SH-SY5Y (cell line): Measurements from ENCODE around the gene NLRP9.

Experiments used
- GATA2 ChIP-seq: IDR thresholded peaks from 2 replicates; pipeline ENCODE4 v1.6.1; 2011; ENCODE audit warnings: mild to moderate bottlenecking, low read depth, low read length
- GATA3 ChIP-seq: IDR thresholded peaks from 2 replicates; pipeline ENCODE4 v1.6.1; 2011; ENCODE audit warnings: low read depth, mild to moderate bottlenecking, low read length, moderate library complexity

DNA sequence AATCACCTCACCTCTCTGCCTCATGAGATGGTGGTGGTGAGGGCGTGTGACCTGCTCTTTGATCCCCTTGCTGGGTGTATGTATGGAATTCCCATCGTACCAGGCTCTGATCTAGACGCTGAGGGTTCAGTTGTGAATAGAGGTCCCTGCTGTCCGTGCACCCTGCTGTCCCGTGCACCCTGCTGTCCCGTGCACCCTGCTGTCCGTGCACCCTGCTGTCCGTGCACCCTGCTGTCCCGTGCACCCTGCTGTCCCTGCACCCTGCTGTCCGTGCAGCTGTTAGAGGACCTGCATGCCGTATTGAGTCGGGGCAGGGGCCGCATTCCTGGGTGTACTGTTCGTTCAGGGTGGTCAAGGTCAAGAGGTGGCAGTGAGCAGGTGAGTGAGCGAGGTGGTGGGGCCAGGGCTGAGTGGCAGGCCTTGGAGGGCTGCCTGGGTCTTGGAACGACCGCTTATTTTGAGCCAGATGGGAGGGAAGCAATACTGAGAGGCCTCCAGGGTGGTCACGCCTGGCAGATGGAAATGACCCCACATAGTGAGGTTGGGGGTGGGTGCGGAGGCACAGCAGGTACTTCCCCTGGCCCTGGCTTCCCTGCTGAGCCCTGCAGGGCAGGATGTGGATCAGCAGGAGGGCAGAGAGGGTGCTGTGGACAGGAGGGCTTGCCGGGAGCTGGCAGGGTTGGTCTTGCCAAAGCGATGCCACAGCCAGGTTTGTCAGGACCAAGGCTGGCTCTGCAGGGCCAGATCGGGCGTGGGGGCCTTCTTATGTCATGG, 67.7 kb downstream of the NLRP9 start:
- TF ChIP-seq GATA2 (no peak), GATA3 (no peak)
